SIG-M5 treated with dmso at 0.1 percent for 504 hours (cell line): ENCODE measurements around the gene SHF.
A peak's percentile ranks its signal among the peaks of the same experiment; 100 is the strongest.
"Not testable (repeated sequence)": the region's sequence is repeated elsewhere in the genome, so short reads cannot be mapped to it uniquely, and the experiment has no call there.

Experiments
- DNase-seq: peaks from one replicate; lab custom pipeline; 2025; ENCODE audit not compliant: unreplicated experiment; lab: John Stamatoyannopoulos, UW

The SHF gene

GRCh38 chr15:45187894-45188830, at the start of gene SHF:
SHF (minus strand) TSS chr15:45187966; CDS start chr15:45187951, 15 bp downstream.
- peak; percentile 11 for DNase-seq

GRCh38 chr15:45236806-45237205, 49.0 kb upstream of the SHF start:
- DNase-seq, result not testable (repeated sequence)

GRCh38 chr15:45234562-45235235, 46.9 kb upstream of the SHF start:
- no peak for DNase-seq

- no peak for DNase-seq
These were observed 44.2 kb upstream of the SHF start for GRCh38 chr15:45231864-45232562.

- no peak for DNase-seq
These were observed 43.4 kb upstream of the SHF start for GRCh38 chr15:45231132-45231531.

GRCh38 chr15:45230245-45230965, 42.6 kb upstream of the SHF start:
- DNase-seq, result no peak

GRCh38 chr15:45228931-45229330, 41.2 kb upstream of the SHF start:
- no peak for DNase-seq

GRCh38 chr15:45225506-45226273, 37.9 kb upstream of the SHF start:
- DNase-seq, result no peak

GRCh38 chr15:45224621-45225217, 37.0 kb upstream of the SHF start:
- no peak for DNase-seq

GRCh38 chr15:45221967-45222366, 34.2 kb upstream of the SHF start:
- DNase-seq, result no peak

- no peak for DNase-seq
These were observed 33.4 kb upstream of the SHF start for GRCh38 chr15:45221053-45221599.

- DNase-seq, result no peak
These were observed 24.7 kb upstream of the SHF start for GRCh38 chr15:45212493-45212892.

GRCh38 chr15:45205192-45205591, 17.4 kb upstream of the SHF start:
- peak; percentile 65 for DNase-seq

GRCh38 chr15:45203182-45203581, 15.4 kb upstream of the SHF start:
- no peak for DNase-seq

GRCh38 chr15:45201869-45202268, 14.1 kb upstream of the SHF start:
- no peak for DNase-seq

- no peak for DNase-seq
These were observed 13.7 kb upstream of the SHF start for GRCh38 chr15:45201557-45201859.

GRCh38 chr15:45200799-45201556, 13.2 kb upstream of the SHF start:
- DNase-seq, result peak; percentile 49

GRCh38 chr15:45200001-45200798, 12.4 kb upstream of the SHF start:
- peak; percentile 95 for DNase-seq
